Renal pelvis (tissue), 4 donors: ENCODE data around the gene ANAPC1. TPM values are rescaled to one million over a fixed set of nuclear protein-coding genes. Genes with fewer than 3 reads are reported as not detected.
"Not testable (repeated sequence)": the region's sequence is repeated elsewhere in the genome, so short reads cannot be mapped to it uniquely, and the experiment has no call there.

Source experiments
- DNase-seq: peaks from one replicate; pipeline ENCODE4 v3.0.0-alpha.2; 2013
- polyA plus RNA-seq, 3 donors: library from polyadenylated mRNA; unstranded; fragments of 120-200 nt; gene quantifications; one replicate each; pipeline ENCODE4 v1.2.1, GENCODE V29; 2013; ENCODE audit not compliant: insufficient read length in 3 of 3

Gene ANAPC1
- polyA plus RNA-seq, 3 donors = 31.6 to 37.7 (median 34.6) TPM

DNA sequence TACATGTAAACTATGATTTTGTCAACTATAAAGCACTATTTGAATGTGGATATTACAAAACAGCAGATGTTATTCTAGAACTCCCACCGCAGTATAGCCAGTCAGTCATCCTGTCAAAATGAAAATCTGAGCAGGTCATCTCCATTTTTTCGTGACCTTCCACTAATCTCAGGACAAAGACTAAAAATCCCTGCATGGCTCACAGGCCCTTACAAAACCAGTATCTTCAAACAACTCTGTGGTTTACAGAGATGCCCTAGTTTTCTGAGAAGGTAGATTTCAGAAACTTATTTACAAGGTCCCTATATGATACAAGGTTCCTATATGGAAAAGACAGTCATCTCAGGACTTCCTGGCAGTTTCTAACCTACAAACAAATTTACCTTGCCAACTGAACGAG lies 49.8 kb downstream of the ANAPC1 start:
- not testable (repeated sequence) for DNase-seq

DNA sequence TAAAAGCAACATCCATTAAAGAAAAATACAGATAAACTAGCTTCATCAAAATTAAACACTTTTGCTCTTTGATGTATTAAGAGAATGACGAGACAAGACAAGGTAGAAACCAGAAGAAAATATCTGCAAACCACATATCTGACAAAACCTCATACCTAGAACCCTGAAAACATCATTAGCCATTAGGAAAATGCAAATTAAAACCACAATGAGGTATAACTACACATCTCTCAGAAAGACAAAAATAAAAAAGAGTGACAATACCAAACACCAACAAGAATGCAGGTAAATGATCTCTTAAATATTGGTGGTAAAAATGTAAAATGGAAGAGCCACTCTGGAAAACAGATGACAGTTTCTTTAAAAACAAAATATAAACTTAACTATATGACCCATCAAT lies 53.5 kb downstream of the ANAPC1 start:
- not testable (repeated sequence) for DNase-seq

DNA sequence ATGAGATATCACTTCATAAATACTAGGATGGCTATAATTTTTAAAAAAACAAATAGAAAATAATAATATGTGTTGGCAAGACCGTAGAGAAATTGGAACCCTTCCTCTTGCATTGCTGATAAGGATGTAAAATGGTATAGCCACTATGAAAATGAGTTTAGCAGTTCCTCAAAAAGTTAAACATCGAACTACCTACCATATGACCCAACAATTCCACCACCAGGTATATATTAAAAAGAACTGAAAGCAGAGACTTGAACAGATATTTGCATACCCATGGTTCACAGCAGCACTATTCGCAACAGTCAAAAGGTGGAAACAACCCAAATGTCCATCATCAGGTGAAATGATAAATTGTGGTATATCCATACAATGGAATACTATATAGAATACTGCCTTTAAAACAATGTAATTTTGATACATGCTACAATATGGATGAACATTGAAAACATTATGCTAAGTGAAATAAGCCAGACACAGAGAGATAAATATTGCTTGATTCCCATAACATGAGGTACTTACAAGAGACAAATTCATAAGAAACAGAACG lies 55.7 kb downstream of the ANAPC1 start:
- DNase-seq = not testable (repeated sequence)

DNA sequence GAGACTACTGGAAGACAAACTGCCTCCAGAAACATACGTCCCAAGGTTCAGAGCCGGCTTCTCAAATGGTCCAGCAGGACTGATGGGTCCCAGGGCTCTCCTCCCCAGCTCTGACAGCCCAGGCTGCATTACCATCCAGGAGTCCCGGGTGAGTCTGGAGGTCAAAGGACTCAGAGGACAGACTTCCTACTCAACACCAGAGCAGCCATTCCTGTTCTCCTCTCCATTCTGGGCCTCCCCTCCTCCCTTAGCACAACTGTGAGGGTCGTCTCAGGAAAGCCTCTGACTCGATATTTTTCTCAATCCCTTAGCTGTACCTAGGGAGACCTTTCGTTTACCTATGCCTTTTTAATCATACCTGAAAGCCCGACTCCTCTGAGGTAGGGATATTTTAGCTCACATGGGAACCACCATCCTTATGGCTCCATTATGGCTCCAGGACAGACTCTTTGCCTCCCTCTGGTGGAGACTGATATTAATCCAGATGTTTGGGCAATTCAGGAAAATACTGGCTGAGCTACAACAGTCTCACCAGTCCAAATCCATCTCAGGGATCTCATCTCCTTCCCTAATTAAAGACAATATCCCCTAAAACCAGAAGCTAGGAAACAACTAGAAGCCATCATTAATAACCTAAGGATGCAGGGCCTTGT lies 70.9 kb downstream of the ANAPC1 start:
- DNase-seq = not testable (repeated sequence)

DNA sequence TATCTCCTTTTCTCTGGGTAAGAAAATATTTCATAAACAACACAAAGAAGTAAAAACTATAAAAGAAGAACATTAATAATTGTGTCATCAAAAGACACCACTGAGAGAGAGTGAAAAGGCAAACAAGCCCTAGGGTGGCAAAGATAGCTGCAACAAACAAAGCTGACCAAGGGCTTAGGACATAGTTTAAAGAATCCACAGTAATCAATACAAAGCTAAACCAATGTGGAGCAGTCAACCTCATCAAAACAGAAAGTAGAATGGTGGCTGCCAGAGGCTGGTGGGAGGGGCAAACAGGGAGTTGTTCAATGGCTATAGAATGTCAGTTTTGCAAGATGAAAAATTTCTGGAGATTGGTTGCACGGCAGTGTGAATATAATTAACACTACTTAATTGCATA lies 93.4 kb downstream of the ANAPC1 start:
- not testable (repeated sequence) for DNase-seq

DNA sequence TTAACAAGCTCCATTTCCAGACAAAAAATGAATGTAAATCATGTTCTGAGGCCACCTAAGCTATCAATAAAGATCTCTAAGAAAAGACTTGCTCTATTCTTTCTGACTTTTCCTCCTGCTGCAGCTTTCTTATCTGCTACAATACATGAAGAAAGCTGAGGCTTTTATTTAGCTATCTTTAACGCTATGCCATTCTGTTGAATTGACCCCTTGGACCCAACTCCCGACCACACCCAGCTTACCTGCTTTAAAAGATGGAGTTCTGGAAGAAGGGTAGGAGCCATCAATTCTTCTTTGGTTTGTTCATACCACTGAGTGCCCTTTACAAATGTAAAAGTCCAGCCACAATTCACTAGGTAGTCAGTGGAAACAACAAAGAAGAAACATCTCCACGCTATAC lies 99.9 kb downstream of the ANAPC1 start:
- not testable (repeated sequence) for DNase-seq

DNA sequence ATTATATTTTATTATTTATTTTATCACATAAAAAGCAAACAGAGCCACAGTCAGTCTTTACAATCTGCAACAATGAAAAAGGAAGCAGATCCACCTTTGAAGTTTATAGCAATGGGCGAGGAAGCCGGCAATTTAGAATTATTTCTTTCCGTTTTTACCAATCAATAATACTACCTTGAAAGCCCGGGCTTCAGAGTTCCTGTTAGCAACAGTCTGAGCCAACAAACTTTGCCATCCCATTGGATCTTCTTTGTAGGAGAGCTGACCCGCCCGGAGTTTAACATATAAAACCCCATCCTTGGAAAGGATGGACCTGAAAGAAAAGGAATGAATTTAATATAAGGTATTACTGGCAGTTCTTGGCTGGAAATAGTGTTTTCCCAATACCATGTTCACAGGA lies 101.8 kb downstream of the ANAPC1 start:
- DNase-seq = not testable (repeated sequence)

DNA sequence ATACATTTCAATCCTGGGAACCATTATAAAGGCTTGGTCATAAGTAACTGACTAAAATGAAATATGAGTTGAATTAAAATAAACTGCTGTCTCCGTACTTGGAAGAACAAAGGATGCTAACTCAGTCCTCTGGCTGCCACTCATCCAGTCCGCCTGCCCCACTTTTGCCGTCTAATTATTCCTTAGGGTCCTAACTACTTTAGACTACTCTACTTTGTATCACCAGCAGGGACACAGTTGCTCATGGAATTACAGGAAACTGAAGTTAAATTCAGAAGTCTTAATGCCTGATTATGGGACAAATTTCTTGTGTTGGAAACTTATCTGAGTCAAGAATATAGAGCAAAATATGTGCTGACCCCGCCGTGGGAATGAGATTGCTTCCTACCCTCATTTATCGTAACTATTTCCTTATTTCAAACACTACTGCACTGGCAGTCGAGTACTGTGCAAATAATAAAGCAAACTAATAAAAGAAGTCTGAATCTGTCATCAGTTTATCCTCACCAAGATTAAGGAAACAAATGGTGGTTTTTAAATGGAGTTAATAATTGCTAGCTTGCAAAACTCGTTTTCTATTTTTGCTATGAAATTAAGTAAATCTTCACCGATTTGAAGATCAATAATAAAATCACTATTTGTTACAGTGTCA lies 102.4 kb downstream of the ANAPC1 start:
- DNase-seq = not testable (repeated sequence)

DNA sequence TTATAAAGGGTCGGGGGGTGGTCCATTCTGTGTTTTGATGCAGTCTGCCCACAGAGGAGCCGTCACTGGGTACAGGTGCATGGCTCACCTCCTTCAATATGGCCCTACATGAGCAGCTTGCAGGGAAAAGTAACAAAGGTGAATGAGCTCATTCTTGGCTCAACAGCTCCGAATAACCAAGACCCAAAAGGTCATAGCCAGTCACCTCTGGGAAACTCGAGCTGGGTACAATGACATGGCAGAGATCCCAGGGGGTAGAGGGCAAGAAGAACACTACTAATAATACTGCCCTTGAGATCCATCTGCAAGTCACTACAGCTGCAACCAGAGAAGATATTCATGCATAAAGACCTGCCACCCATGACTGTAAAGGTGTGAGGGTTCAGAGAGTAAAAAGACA lies 106.8 kb downstream of the ANAPC1 start:
- DNase-seq = not testable (repeated sequence)

DNA sequence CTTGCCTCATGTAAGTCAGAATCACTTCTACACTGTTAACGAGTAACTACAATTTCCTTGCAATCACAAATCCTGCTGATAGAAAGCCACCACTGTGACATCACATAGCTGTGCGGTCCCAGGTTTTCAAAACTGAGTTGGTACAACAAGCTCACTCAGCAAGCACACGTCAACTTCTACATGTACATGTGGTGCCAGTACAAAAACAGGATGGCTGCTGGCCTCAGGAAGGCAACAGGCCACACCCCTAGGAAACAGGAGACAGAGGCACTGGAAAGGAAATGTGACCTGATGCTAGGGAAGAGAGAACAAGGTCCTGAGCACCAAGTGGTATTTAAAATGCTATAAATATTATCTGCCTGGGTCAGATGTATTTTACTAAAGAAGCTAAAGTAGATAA lies 107.7 kb downstream of the ANAPC1 start:
- DNase-seq = not testable (repeated sequence)

DNA sequence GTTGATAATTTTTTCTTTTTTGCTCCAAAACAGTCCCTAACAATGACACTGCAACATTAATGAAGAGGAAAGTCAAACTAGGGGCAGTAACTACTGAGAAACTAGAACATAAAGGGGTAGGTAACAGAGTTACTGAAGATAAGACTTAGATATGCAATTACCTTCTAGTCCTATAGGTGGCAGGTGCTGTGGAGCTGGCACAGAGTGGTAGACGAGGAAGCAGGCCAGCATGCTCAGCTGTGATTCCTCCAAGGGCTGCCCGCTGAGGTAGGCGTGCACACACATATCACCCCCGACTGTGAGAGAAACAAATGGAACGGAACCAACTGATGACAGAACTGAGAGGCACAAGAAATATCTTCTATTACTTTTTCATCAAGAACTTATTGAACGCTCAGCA lies 111.8 kb downstream of the ANAPC1 start:
- not testable (repeated sequence) for DNase-seq

DNA sequence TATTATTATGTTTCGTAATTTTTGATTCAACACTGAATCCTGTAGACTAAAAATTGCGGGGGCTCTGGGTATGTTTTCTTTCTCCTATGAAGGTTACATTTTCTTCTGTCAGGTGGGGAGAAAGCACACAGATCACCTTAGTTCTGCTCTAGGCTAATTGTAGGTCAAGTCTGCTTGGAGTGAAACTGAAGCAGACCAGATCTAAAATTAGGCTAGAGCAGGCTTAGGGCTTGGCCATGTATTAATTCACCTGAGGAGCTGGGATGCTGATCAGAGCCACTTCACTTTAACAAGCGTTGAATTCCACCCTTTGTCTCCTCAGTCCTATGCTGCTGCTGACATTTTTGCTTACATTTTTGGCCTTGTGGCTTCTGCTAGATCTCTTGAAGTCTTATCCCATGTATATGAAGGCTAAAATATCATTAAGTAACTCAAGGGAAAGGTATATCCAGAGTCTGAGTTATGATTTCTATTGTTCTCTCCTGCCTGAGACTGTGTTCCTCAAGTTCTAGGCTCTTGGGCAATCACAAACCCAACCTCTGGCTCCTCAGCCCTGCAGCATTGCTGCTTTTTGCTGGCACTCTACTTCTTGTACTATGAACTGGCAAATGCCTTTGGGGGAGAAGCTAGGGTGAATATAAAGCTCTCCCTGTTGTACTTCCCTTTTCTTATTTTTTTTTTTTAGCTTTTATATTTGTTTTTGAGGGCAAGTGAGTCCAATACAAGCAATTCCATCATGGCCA lies 112.9 kb downstream of the ANAPC1 start:
- not testable (repeated sequence) for DNase-seq

DNA sequence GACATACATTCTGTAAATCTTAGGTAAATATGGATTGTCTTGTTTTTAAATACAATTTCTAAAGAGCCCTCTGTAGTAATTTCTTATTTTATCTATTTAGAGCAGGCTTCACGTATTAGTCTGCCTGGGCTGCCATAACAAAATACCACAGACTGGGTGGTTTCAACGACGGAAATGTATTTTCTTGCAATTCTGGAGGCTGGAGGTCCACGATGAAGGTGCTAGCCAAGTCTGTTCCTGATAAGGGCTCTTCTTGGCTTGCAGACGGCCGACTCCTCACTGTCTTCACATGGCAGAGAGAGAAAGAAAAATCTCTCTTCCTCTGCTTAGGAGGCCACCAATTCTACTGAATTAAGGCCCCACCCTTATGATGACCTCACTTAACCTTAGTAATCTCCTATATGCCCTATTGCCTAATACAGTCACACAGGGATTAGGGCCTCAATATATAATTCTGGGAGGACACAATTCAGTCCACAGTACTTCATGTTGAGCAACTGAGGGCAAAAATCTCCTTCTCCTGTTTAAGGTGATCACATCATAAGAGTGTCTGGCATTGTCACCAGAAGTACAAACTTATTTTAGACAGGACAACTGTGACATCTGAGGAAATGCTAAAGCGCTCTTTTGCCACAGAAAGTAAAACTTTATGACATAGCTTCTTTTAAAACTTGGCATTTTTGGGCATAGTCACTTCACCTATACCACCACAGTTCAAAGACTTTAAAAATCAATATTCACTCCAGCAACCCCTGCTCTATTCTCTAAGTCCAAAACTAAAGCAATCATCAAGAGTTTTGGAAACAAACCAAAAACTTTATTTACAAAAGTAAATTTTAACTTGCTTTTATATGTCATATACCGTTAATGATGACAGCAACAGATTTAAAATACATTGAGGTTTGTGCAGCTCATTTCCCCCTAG lies 115.5 kb downstream of the ANAPC1 start:
- DNase-seq = not testable (repeated sequence)

DNA sequence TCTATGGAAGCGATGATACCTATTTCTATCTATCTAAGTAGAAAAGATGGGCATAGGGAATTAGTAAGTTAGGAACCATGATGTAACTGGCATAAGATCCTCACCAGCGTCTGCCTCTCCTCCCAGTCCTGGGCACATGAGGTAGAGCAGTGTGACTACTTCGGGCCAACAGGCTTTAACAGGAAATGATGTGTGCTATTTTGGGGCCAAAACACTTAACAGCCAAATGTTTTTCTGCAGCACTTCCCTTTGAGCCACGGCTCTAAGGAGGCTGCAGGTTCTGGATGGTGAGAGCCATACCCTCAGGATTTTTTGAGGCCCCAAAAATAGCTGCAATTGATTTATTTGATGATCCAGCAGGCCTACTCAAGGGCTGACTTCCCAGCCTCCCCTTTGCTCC lies 116.9 kb downstream of the ANAPC1 start:
- DNase-seq = not testable (repeated sequence)

DNA sequence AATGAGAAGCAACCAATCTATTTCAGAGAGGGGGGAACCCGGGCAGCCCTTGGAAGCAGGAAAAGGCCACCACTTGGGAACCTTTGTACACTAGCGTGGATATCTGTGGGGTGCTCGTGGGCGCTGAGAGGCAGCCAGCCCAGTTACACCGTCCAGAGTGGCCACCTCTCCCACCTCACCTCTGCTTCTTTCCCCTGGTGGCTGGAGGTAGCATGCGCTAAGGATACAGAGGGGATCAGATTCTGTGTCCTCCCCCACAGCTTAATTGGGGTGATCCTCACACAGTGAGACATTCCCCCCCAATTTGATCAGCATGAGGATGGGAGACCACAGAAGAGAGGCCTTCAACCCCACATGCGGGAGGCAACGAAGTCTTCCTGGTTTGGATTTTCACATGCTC lies 117.7 kb downstream of the ANAPC1 start:
- DNase-seq = not testable (repeated sequence)

DNA sequence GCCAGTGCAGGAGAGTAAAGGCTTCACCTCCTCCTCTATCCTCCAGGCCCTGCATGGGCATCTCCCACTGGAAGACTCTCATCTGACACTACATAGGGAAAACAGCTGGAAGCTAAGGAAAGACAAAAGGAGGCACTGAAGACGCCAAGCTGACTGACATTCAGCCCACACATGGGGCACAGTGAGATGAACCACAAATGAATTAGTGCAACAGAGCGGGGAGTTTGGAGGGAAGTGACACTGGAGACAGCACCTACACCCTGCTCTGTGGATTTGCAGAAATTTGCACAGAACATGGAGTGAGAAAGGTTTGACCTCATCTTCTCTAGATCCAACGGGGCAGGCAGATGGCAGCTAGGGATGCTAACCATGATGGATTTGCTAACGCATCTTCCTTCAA lies 119.8 kb downstream of the ANAPC1 start:
- DNase-seq = not testable (repeated sequence)

DNA sequence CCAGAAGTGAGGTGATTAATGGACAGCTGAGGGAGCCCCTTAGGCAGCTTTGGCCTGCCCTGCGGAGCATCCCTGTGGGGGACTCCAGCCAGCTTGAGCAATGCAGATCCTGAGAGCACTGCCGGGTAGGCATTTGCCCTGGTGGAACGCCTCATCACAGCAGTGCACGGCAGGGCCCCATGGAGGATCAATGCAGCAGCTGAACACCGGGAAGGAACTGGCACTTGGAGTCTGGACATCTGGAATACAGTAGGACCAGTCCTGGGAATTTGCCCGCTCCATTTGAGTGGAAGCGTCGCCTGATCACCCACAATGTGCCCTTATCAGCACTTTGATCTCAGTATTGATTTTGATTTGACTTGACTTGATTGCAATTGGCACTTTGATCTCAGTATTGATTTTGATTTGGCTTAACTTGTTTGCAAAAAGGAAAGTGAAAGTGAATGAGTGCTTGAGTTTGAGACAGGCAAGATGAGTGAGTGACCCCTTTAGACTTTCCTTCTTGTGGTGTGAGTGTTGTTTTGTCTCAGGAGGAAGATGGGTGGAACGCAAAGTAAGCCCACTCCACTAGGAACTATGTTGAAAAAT lies 123.2 kb downstream of the ANAPC1 start:
- not testable (repeated sequence) for DNase-seq

DNA sequence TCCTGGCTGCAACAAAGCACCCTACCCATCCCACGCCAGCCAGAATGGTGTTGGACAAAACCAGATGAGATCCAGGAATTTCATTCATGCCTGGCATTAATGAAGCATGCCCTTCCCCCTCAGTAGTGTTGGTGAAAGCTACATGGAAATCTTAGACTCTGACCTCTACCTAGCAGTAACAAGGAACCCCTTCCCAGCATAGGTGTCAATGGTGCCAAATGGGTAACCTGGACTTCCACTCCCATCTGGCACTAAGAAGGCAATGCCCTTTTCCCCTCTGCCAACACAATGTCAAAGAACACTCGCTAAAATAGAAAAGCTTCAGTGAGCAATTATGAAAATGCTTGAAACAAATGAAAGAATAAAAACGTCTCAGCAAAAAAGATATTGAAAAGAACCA lies 131.5 kb downstream of the ANAPC1 start:
- not testable (repeated sequence) for DNase-seq

DNA sequence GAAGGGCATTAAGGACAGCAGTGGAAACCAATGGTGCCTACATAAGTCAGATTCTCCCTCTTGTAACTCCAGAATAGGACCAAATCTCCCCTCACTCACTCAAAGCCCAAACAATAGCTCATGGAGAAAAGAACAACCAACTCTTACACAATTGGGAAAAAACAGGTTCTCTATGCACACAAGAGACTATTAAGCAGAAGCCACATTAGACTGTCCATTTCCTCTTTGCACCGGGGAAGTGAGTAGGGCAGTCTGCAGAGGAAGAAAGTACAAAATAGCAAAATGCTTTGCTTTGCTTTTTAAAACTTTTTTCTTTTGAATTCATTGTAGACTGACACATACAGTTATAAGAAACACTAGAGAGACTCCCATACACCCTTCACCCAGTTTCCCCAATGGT lies 133.4 kb downstream of the ANAPC1 start:
- DNase-seq = not testable (repeated sequence)

DNA sequence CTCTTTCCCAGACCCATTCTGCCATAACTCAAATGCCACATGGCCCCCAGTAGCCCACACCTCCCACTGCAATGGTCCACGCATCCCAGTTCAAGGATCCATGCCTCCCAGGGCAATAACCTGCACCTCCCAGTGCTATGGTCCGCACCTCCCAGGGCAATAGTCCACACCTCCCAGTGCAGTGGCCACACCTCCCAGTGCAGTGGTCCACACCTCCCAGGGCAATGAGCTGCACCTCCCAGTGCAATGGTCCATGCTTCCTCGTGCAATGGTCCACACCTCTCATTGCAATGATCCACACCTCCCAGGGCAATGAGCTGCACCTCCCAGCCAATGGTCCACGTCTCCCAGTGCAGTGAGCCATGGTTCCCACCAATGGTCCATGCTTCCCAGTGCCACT lies 135.6 kb downstream of the ANAPC1 start:
- not testable (repeated sequence) for DNase-seq
